ENCODE measurements around the gene FOXA1. TPM values are rescaled to one million over a fixed set of nuclear protein-coding genes. Genes with fewer than 3 reads are reported as not detected.
A peak's percentile ranks its signal among the peaks of the same experiment; 100 is the strongest.

Gene FOXA1
- total RNA-seq, 1 experiment from 2014 or later: 11.2 TPM

DNA sequence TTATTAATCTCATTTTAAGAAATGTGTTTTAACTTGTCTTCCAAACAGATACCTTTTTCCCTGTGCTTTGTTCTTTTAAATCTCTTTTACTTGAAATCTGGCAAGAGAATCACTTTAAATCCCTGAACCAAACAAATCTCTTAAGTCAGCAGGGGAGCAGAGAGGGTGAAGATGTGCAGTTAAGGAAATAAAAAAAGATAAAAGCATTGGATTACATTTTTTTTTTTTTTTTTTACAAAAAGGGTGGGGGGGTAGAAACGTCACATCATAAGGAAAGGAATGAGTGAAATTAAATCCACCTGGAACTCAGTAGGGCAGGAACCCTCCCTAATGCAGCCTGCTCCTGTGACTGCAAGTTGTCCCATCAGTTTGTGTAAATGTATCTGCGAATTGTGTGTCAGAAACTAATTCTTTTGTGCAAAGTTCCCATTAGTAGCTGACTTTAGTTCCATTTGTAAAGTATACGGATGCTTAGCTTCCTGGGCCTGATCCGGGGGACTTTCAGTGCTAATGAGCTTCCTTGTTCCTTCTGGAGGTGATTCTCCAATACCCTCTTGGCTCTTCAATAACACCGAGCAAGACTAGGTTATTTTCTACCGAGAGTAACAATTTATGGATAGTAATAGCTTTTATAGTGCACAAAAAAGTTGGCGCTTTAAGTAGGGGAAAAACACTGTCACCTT, 1.9 kb upstream of the FOXA1 start:
- TF ChIP-seq, protein P1, sequence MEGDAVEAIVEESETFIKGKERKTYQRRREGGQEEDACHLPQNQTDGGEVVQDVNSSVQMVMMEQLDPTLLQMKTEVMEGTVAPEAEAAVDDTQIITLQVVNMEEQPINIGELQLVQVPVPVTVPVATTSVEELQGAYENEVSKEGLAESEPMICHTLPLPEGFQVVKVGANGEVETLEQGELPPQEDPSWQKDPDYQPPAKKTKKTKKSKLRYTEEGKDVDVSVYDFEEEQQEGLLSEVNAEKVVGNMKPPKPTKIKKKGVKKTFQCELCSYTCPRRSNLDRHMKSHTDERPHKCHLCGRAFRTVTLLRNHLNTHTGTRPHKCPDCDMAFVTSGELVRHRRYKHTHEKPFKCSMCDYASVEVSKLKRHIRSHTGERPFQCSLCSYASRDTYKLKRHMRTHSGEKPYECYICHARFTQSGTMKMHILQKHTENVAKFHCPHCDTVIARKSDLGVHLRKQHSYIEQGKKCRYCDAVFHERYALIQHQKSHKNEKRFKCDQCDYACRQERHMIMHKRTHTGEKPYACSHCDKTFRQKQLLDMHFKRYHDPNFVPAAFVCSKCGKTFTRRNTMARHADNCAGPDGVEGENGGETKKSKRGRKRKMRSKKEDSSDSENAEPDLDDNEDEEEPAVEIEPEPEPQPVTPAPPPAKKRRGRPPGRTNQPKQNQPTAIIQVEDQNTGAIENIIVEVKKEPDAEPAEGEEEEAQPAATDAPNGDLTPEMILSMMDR (IDR thresholded peaks at IDR 0.05; ENCODE audit: unreplicated experiment): no peak
- Mint-ChIP-seq H3K27ac (ENCODE audit: low read depth, unreplicated experiment) (no peak overlapping the region), H3K27me3 (ENCODE audit: insufficient read depth, unreplicated experiment) (no peaks in the 10 kb centered on the region), H3K9me3 (ENCODE audit: unreplicated experiment) (no peaks in the 10 kb centered on the region), H3K4me3 (ENCODE audit: unreplicated experiment) (peak overlapping the region; percentile 84), H3K4me1 (ENCODE audit: insufficient read depth, unreplicated experiment) (peaks cover 7% of the 10 kb centered on the region), H3K36me3 (ENCODE audit: insufficient read depth, unreplicated experiment) (peaks cover 6% of the 10 kb centered on the region)
- POLR2A ChIA-PET: interaction anchor here (0.6 to 1.5 kb wide), 3 partner anchors 27 to 853 kb away, joined by 3 to 4 read pairs (median 4); no protein-coding TSS in a partner anchor
- DNase-seq (ENCODE audit: unreplicated experiment): no peak
- intact Hi-C loops (cut with micrococcal nuclease): loop anchor here (10.0 kb wide), 1 partner anchor 108 kb away; no protein-coding TSS in a partner anchor
- BruUV-seq (replicated peaks): no TSS peak
- CTCF ChIA-PET: interaction anchor here (0.6 to 5.7 kb wide), 5 partner anchors 29 to 364 kb away, joined by 3 to 46 read pairs (median 4); no protein-coding TSS in a partner anchor

DNA sequence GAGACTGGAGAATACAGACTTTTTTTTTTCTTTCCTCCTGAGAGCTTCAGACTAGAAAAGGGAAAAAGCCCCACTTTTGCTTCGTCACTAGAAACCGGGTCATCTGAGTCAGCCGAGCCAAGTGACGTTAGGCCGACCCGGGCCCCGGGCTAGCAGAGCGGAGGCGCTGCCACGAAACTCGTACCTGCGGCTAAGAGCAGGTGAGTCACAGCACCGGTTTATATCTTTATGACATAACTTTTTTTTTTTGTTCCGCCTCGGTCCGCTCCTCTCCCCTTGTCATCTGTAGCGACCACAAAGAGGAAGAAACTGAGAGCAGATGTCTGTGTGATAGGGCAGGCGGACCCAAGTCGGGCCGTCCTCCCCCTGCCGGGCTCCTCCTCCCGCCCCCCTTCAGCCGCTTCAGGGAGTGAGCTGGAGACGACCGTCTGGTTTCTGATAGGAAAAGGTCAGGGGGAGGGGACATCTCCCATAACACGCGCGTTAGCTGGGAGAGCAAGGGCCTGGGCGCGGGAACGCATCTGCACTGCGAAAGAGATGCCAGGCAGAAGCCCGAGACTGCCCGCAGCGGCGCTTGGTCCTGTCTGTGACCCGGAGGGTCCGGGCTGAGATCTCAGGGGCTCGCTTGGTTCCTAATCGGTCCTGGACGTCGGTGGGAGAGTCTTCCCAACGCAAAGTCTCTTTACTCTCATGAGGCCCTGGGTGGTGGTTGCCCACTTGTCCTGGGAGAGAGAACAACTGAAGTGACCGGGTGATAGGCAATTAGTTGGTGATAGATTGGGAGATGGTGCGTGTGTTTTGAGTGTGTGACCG, 966 bp upstream of the FOXA1 start:
- no peaks in the 10 kb centered on the region for H3K9me3 Mint-ChIP-seq (ENCODE audit: unreplicated experiment)
- POLR2A ChIA-PET: interaction anchor here (0.6 to 1.8 kb wide), 4 partner anchors 291 to 557 kb away, joined by 3 to 4 read pairs (median 3); no protein-coding TSS in a partner anchor

DNA sequence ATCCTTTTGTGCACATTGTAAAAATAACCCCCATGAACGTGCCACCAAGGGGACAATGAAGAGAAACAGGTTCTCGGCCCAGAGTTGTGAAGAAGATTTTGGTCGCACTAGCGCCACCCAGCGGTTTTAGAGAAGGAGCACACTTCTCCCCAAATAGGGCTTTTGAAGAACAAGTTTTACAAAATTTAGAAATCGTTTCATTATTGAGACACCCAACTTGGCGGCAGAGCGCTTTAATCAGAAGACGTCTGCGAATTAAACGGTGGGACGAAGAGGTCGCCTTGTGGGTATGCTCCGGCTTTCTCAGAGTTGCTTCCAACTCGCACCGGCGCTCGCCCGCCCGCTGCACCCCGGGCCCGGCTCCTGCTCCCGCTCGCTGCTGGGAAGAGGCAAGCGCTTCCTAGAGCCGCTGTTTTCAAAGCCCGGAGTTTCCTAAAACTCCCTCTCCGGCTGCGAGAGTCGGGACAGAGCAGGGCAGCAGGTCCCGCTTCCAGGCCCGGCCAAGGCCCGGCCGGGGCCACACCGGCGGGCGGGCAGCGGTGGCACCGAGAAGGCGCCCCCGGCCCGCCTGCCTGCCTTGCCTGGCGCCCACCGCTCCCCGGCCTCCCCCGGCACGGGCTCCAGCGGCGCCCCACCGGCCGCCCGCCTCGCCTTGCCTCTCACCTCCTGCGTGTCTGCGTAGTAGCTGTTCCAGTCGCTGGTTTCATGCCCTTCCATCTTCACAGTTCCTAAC, 645 bp downstream of the FOXA1 start:
- Mint-ChIP-seq H3K27ac (ENCODE audit: low read depth, unreplicated experiment) (peak overlapping the region; percentile 43), H3K27me3 (ENCODE audit: insufficient read depth, unreplicated experiment) (no peaks in the 10 kb centered on the region)
- POLR2A ChIA-PET: interaction anchor here (0.6 to 1.8 kb wide), 10 partner anchors 11 to 1124 kb away, joined by 3 to 4 read pairs (median 3); partner anchors contain the start of gene MIPOL1

More for the DNA sequence above, 966 bp upstream of the FOXA1 start:
- Mint-ChIP-seq H3K27me3 (ENCODE audit: insufficient read depth, unreplicated experiment) (no peaks in the 10 kb centered on the region), H3K36me3 (ENCODE audit: insufficient read depth, unreplicated experiment) (peaks cover 6% of the 10 kb centered on the region), H3K27ac (ENCODE audit: low read depth, unreplicated experiment) (peak overlapping the region; percentile 87), H3K4me1 (ENCODE audit: insufficient read depth, unreplicated experiment) (peaks cover 7% of the 10 kb centered on the region), H3K4me3 (ENCODE audit: unreplicated experiment) (peak overlapping the region; percentile 84)
- CTCF ChIA-PET: interaction anchor here (0.7 to 5.7 kb wide), 6 partner anchors 9 to 350 kb away, joined by 3 to 46 read pairs (median 6); no protein-coding TSS in a partner anchor
- TSS peak; percentile 69 for BruUV-seq (replicated peaks)
- peak; percentile 85 for DNase-seq (ENCODE audit: unreplicated experiment)
- TF ChIP-seq, protein P1 (IDR thresholded peaks at IDR 0.05; ENCODE audit: unreplicated experiment): no peak
- intact Hi-C loops (cut with micrococcal nuclease): loop anchor here (2.0 to 10.0 kb wide), 3 partner anchors 15 to 279 kb away; no protein-coding TSS in a partner anchor

More for the DNA sequence above, 645 bp downstream of the FOXA1 start:
- TF ChIP-seq, protein P1 (IDR thresholded peaks at IDR 0.05; ENCODE audit: unreplicated experiment): peak; percentile 82
- CTCF ChIA-PET: interaction anchor here (0.5 to 5.7 kb wide), 30 partner anchors 9 to 516 kb away, joined by 3 to 46 read pairs (median 4); no protein-coding TSS in a partner anchor
- Mint-ChIP-seq H3K4me3 (ENCODE audit: unreplicated experiment) (peak overlapping the region; percentile 84), H3K36me3 (ENCODE audit: insufficient read depth, unreplicated experiment) (peaks cover 6% of the 10 kb centered on the region), H3K9me3 (ENCODE audit: unreplicated experiment) (no peaks in the 10 kb centered on the region), H3K4me1 (ENCODE audit: insufficient read depth, unreplicated experiment) (peaks cover 7% of the 10 kb centered on the region)
- no TSS peak for BruUV-seq (replicated peaks)
- DNase-seq (ENCODE audit: unreplicated experiment): peak; percentile 94
- intact Hi-C loops (cut with micrococcal nuclease): loop anchor here (1.0 to 10.0 kb wide), 4 partner anchors 14 to 348 kb away; no protein-coding TSS in a partner anchor
